SKM-1 treated with dmso at 0.1 percent for 144 hours (cell line): ENCODE measurements around the gene ZSWIM8.
A peak's percentile ranks its signal among the peaks of the same experiment; 100 is the strongest.

Experiments
- DNase-seq: peaks from one replicate; lab custom pipeline; 2025; ENCODE audit not compliant: unreplicated experiment; lab: John Stamatoyannopoulos, UW

ZSWIM8 gene

DNA sequence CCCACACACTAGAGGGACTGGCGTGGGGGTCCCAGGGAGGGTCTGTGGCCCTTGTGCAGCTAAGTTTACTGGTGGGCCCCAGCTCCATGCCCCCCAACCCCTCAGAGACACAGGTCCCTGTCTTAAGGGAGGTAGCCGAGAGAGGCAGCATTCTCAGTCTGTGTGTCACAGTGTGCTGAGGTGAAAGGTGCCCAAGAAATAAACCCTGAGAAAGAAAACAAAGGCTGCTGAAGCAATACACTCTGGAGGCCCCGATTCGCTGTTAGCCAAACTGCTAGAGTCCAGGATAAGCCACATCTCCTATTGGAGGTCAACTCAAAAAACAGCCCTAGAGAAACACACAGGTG, 54.6 kb downstream of the ZSWIM8 start:
- DNase-seq: no peak

DNA sequence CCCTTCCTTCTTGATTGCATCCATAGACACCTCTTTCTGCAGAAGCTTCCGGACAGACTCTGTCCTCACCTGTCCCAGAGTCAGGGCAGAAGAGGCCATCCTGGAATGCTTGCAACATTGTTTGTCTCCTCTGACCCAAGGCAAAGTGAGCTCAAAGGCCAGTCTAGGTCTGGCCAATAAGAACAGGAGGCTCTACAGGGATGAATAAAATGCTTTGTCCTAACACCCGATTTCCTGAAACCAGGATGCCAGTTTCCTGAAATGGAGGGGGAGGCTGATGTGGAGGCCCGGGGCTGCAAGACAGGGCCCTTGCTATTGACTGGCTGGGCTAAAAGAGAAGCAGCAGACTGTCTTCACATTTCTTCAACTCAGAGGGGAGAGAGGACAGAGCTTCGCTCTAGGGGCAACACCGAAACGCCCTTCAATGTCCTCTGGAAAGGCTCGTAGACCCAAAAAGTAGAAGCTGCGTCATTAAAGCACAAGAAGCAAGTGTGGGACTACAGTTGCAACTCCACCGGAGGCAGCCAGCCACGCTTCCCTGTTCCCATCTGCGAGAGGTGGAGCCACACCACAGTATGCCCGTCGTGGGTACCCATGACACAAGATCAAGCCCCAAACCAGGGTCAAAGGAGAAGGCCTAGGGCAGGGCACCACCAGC, 55.1 kb downstream of the ZSWIM8 start:
- DNase-seq: no peak

DNA sequence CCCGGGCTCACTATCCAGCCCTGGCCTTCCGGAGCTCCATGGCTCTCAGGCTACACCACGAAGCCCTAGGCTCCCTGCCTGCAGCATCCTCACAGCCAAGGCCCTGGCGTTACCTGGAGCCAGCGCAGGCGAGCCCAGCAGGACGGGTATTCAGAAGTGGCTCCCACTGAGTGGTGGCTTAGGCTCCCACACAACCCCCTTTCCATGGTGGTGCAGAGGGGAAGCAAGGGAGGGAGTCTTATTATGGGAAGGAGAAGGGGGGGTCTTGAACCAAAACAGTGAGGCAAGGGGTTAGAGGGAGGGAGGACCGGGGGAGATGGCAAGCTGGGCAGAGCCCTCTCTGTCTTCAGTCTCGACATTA, 55.6 kb downstream of the ZSWIM8 start:
- DNase-seq: no peak

DNA sequence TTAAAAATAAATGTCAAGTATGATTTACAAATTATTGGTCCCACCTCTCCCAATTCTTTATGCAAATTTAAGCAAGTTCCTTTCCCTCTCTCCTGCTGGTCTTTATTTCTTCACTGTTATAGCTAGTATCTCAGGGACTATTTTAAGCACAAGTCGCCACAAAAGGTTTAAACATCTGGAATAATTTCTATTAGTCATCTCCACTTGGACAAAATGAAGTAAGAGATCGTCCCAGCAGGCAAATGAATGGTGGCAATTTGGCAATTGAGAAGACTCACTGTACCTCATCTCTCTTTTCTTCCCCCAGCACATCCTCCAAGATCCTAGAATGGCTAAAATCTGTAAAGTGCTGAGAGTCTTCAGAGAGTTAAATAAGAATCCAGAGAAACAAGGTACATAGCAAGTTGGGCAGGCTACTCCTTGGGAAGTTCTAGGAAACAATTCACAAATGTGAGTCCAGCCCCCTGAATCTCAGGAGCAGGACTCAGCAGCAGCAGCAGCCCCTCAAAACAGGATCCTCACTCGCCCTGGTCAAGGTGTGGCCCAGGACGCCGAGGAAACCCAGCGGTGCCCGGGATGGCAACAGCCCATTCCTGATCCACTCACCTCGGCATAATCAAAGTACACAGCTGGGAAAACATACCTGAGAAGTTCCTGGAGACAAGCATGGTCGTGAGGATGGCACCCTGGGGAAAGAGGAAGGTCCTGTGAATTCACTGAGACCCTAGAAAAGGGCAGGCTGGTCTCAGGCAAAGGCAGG, 56.3 kb downstream of the ZSWIM8 start:
- DNase-seq: no peak

DNA sequence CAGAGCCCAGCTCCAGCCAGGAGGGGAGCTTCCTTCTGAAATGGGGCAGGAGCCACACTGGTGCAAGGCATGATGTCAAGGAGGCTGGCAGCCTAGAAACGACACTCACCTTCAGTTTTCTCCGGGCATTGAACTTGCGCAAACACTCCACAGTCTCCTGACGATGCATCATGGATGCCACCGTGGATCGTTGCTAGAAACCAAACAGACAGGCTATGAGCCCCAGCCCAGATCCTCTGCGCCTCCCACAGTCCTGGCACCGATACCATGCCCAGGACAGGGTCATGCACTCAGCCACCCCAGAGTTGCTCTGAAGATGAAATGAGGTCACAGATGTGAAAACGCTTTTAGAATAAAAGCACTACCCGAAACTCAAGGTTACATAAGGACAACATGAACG, 56.9 kb downstream of the ZSWIM8 start:
- no peak for DNase-seq

DNA sequence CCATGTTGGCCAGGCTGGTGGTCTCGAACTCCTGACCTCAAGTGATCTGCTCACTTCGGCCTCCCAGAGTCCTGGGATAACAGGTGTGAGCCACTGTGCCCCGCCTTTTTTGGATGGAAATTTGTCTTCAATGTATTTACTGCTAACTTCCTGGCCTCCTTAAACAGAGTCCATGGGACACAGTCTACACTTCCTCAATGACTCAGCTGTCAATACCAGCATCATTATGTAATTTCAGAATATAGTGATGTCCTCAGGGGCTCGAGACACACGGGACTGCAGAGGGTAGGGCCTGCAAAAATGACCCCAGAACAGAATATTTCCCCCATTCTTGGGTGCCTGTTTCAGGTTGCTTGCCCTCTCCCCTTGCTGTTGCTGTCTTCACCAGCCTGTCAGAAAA, 57.9 kb downstream of the ZSWIM8 start:
- DNase-seq: no peak

DNA sequence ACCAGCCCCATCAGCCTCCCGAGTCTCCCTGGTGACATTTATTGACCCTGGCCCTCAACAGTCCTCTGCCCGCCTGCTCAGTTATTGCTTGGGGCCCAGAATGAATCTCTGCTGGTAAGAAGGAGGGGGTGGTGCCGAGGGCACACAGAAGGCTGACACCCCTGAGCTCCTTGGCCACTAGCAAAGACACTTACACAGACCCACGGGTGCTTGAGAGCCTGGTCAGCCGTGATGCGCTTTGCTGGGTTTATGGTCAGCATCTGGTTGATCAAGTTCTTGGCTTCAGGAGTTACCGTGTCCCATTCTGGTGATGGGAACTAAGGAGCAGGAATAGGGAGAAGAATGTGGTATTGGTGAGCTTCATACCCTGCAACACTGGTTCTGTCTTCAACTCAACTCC, 61.6 kb downstream of the ZSWIM8 start:
- DNase-seq: no peak

DNA sequence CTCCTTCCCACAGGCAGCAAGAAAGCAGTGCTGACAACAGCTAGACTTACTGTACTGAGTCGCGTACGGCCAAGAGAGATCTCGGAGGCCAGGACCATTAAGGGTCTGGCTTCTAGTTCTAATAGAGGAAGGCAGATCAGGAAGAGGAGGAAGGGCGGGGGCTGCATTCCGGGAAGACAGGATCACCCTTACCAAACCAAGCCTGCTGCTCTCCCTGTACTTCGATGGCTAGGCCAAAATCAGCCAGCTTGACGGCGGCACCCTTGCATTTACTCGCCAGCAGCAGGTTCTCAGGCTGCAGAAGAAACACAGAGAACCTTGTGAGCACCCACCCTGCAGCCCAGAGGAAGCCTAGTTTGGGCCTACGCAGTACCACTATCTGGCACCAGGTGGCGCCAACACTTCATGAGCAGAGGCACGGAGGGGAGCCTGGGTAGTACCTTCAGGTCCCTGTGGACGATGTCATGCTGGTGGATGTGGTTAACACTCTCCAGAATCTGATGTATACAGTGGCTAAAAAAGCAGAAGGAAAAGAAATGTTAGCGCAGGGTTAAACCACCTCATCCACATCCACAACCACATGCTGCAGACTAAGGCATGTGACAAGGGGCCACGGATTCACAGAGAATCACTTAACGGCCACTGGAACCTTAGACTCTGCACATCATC, 63.5 kb downstream of the ZSWIM8 start:
- peak; percentile 98 for DNase-seq

DNA sequence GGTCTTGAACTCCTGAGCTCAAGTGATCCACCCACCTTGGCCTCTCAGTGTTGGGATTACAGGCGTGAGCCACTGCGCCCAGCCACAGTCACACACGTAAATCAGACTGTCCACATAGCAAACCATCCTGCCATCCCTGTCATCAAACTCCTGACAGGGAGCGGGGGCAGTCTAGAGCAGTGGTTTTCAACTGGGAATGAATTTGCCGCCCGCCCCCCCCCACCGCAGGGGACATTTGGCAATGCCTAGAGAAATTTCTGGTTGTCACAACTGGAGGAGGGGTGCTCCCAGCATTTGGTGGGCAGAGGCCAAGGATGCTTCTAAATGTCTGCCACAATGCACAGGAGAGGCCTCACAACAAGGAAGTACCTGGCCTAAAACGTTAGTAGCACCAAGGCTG, 64.8 kb downstream of the ZSWIM8 start:
- no peak for DNase-seq

DNA sequence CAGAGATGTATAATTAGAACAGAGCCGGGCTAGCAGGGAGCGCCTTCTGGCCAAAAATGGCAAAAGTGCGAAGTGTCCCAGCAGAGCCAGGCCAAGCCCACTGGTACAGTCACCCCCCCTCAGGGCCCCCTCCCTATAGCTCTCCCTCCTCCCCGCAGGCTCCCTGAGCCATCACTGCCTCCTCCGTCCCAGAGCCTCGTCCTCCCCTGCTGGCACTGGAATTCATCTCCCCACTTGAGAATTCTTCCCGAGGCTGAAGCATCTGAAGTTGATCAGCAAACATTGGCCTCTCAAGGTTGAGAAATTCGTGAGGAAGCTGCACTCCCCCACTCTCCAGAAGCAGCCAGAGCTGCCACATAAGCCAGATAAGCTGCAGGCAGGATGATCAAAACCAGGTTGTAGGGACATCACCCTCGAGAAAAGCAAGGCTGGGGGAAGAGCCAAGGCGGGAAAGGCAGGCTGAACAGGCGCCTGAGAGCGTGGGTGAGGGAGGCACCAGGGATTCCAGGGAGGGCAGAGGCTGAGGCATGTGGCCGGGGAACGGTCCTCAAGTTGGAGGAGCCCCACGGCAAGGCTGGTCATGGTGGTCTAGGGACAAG, 65.6 kb downstream of the ZSWIM8 start:
- DNase-seq: no peak
